Measurements from ENCODE around the gene IPO11. TPM values are rescaled to one million over a fixed set of nuclear protein-coding genes. Genes with fewer than 3 reads are reported as not detected.

The IPO11 gene
- total and polyA plus RNA-seq, 2 of the 4 experiments (the other 2 are of a cell fraction) = 12.6 to 40.0 TPM

DNA sequence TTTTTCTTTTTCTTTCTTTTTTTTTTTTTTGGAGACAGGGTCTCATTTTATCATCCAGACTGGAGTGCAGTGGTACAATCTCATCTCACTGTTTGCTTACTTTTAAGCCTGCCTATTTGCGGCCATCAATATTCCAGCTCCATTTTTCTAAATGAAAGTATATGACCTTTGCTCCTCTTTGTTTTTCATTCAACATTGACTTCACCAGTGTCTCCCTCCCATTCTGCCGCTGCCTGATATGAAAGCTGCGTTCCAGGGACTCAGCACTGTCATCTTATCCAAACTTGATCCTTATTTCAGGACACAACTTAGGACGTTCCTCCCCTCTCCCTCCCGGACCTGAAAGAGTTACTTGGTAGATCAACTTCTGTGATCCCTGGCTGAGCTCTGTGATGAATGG is 239.7 kb downstream of the IPO11 start:
- no peak for ATAC-seq (ENCODE audit: low read depth)
- H3K27ac ChIP-seq (ENCODE audit: insufficient read depth, low read length) = no peak overlapping the region
- H3K4me2 ChIP-seq (ENCODE audit: low read depth, low read length) = no peak overlapping the region
- H2AK5ac ChIP-seq (ENCODE audit: low read depth, low read length) = no peak overlapping the region
- ChIA-PET CTCF (no interaction called here), POLR2A (ENCODE audit: unreplicated experiment) (no interaction called here)
- H3K18ac ChIP-seq (ENCODE audit: low read depth, low read length) = no peak overlapping the region
- H2BK5ac ChIP-seq (ENCODE audit: low read depth, low read length, poor library complexity, severe bottlenecking) = no peak overlapping the region
- no peak for DNase-seq
- no peaks in the 10 kb centered on the region for H3K4me1 ChIP-seq (ENCODE audit: control insufficient read depth, insufficient read depth, low read length)
- no peaks in the 10 kb centered on the region for H3K9me1 ChIP-seq (ENCODE audit: insufficient read depth, low read length)
- in situ Hi-C loops (cut with MboI; ENCODE audit: low sequenced_read_pairs) = no loop called here
- no peak overlapping the region for H2BK120ac ChIP-seq (ENCODE audit: low read depth, low read length)
- no peak for TF ChIP-seq MAFK (IDR thresholded peaks at IDR 0.05; ENCODE audit: low read depth, low read length)
- H3K27me3 ChIP-seq (ENCODE audit: control insufficient read depth, insufficient read depth, low read length) = no peaks in the 10 kb centered on the region
- H4K5ac ChIP-seq (ENCODE audit: low read depth, low read length) = no peak overlapping the region
- no peak overlapping the region for H2AK9ac ChIP-seq (replicated peaks; ENCODE audit: low read depth, low read length, poor library complexity)
- no peak overlapping the region for H3K56ac ChIP-seq (ENCODE audit: extremely low read depth, insufficient read depth, low read length)
- H2BK20ac ChIP-seq (ENCODE audit: low read depth, low read length) = no peak overlapping the region
- dilution Hi-C loops (cut with HindIII; ENCODE audit: low sequenced_read_pairs, unreplicated experiment) = no loop called here
- H3K4me3 ChIP-seq (ENCODE audit: insufficient read depth, low read depth, low read length) = no peak overlapping the region
- H3K23ac ChIP-seq (ENCODE audit: low read depth, low read length) = no peak overlapping the region
- no peak overlapping the region for H2BK15ac ChIP-seq (ENCODE audit: low read depth, low read length)
- H4K8ac ChIP-seq (ENCODE audit: low read depth in 2 of 2, low read length in 2 of 2) = no peak overlapping the region
- intact Hi-C loops (cut with micrococcal nuclease) = no loop called here
- no peak overlapping the region for H3K9ac ChIP-seq (ENCODE audit: low read depth, low read length)
- no peak overlapping the region for H2AFZ ChIP-seq (replicated peaks; ENCODE audit: low read length, poor library complexity)
- no peak overlapping the region for H4K91ac ChIP-seq (ENCODE audit: insufficient read depth, low read depth, low read length)
- no peaks in the 10 kb centered on the region for H3K36me3 ChIP-seq (ENCODE audit: control insufficient read depth, insufficient read depth, low read length)
- no peaks in the 10 kb centered on the region for H3K79me1 ChIP-seq (ENCODE audit: low read depth in 1 of 2, low read length in 2 of 2)
- no peaks in the 10 kb centered on the region for H3K9me3 ChIP-seq (ENCODE audit: control insufficient read depth, insufficient read depth, low read length)
- H4K20me1 ChIP-seq (ENCODE audit: insufficient read depth, low read length) = no peaks in the 10 kb centered on the region
- no peak overlapping the region for H3K4ac ChIP-seq (ENCODE audit: low read depth, low read length)
- WGBS, 2 experiments (ENCODE audit: extremely low coverage in 2 of 2, insufficient read length in 1 of 2) = no CpG with 5 or more reads among the region's 5 CpGs
- no TSS peak for BruUV-seq (replicated peaks)
- no peak overlapping the region for H3K14ac ChIP-seq (replicated peaks; ENCODE audit: low read depth, low read length)

All from IMR-90 (cell line).